Esophagus muscularis mucosa (tissue), 4 donors: ENCODE results near the gene FAM117B. TPM values are rescaled to one million over a fixed set of nuclear protein-coding genes. Genes with fewer than 3 reads are reported as not detected.

Source experiments
- DNase-seq: peaks from one replicate; pipeline ENCODE4 v3.0.0-alpha.2; 2017; ENCODE audit errors: extremely low spot score
- H3K27ac ChIP-seq, 4 donors: fragments of 200-600 bp; sonication (generic); replicated peaks in 1 of 4; 1 replicate in 3 of 4; 2 replicates in 1 of 4; pipeline ENCODE4 v1.5.1; 2016 to 2019; ENCODE audit warnings: mild to moderate bottlenecking in 1 of 4
- H3K27me3 ChIP-seq, 4 donors: fragments of 200-600 bp; sonication (generic); one replicate each; pipeline versions ENCODE4 v1.5.1 to v1.6.0; 2016 to 2019
- H3K36me3 ChIP-seq, 4 donors: fragments of 200-600 bp; sonication (generic); one replicate each; pipeline ENCODE4 v1.5.1; 2016 to 2019
- H3K4me1 ChIP-seq, 4 donors: fragments of 200-600 bp; sonication (generic); one replicate each; pipeline ENCODE4 v1.5.1; 2016 to 2019
- H3K4me3 ChIP-seq, 4 donors: fragments of 200-600 bp; sonication (generic); 1 replicate in 2 of 4; 2 replicates in 2 of 4; pipeline ENCODE4 v1.5.1; 2016 to 2019; ENCODE audit warnings: mild to moderate bottlenecking in 4 of 4, moderate library complexity in 1 of 4
- H3K9me3 ChIP-seq, 4 donors: fragments of 200-600 bp; sonication (generic); 1 replicate in 3 of 4; 2 replicates in 1 of 4; pipeline ENCODE4 v1.5.1; 2016 to 2019
- CTCF ChIP-seq, 3 experiments: fragments of 200-600 bp in 2 of 3; fragments of 450-650 bp in 1 of 3; sonication (generic) in 2 of 3; IDR thresholded peaks; one replicate each; pipeline ENCODE4 v1.5.1; 2017 to 2019; ENCODE audit warnings: antibody characterized with exemption in 3 of 3, mild to moderate bottlenecking in 2 of 3, moderate library complexity in 1 of 3
- EP300 ChIP-seq: sonication (generic); formaldehyde crosslinking; IDR thresholded peaks from one replicate; pipeline ENCODE4 v1.6.1; 2017; ENCODE audit warnings: antibody characterized with exemption
- POLR2A ChIP-seq: fragments of 450-650 bp; IDR thresholded peaks from one replicate; pipeline ENCODE4 v1.6.1; 2017; ENCODE audit warnings: antibody characterized with exemption, moderate library complexity, mild to moderate bottlenecking, low read depth
- POLR2AphosphoS5 ChIP-seq, 2 donors: sonication (generic); formaldehyde crosslinking; IDR thresholded peaks; one replicate each; pipeline ENCODE4 v1.6.1; 2017; ENCODE audit warnings: antibody characterized with exemption in 2 of 2
- WGBS: methylation state at CpG from one replicate; pipeline ENCODE4 v1.1.5; 2018; 5-methylcytosine and 5-hydroxymethylcytosine counted together
- intact Hi-C: fragments of 100-400 bp; cut with DNase I; formaldehyde crosslinking; loops from one replicate; pipeline ENCODE4 v1.15.1; 2023
- total RNA-seq, 4 donors: library from RNA; depleted of rRNA; stranded (reverse); fragments of >200 nt; gene quantifications; one replicate each; pipeline versions ENCODE4 v1.1.0 to v1.2.1, GENCODE V29; 2016

The FAM117B gene
- total RNA-seq, 4 donors from 2014 or later: 2.8 to 5.0 (median 4.2) TPM

DNA sequence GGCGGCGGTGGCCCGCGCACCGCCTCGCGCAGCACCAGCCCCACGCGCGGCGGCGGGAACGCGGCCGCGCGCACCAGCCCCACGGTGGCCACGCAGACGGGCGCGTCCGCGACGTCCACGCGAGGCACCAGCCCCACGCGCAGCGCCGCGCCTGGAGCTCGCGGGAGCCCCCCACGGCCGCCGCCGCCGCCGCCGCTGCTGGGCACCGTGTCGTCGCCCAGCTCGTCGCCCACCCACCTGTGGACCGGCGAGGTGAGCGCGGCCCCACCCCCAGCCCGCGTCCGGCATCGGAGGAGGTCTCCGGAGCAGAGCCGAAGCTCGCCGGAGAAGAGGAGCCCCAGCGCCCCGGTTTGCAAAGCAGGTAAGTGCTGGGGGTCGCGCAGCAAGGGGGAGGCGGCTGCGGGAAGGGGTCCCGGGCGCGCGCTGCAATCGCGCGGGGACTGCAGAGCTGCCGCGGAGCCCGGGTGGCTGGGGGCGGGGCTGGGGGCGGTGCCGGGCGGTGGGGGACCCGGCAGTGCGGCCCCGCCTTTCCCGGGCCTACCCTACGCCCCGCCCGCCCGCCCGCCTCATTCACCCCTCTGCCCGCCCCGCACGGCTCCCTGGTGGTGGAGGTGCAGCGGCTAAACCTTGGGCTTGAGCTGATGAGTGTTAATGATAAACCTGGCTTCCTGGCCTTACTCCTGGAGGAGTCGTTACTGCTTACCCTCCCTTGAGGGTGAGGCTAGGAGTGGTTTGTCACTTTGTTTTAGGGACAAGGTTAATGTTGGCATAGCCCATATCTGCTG lies 851 bp downstream of the FAM117B start:
- Histone ChIP-seq H3K27me3 (no peaks in the 10 kb centered on the region), H3K27ac (peak overlapping the region; percentile 86 to 91 (median 90)), H3K4me1 (peaks cover 17 to 21% (median 20%) of the 10 kb centered on the region in 4 donors), H3K4me3 (peak overlapping the region; percentile 83 to 99 (median 96)), H3K9me3 (no peaks in the 10 kb centered on the region), H3K36me3 (no peaks in the 10 kb centered on the region)
- intact Hi-C loops: no loop called here
- DNase-seq: peak; percentile 92
- TF ChIP-seq EP300 (no peak), POLR2AphosphoS5 (IDR thresholded peaks at IDR 0.05) (peak; percentile 24 to 37), CTCF (IDR thresholded peaks at IDR 0.05) (peak in 1 of 3 experiments; percentile 22)
- WGBS: 0% methylated on average over 7 of the region's 92 CpGs

GRCh38 chr2:202636213-202636513 lies 1.4 kb downstream of the FAM117B start:
- no peak for DNase-seq
- Histone ChIP-seq H3K4me1 (peaks cover 17 to 21% (median 20%) of the 10 kb centered on the region in 4 donors), H3K27ac (peak overlapping the region; percentile 86 to 91 (median 90)), H3K27me3 (no peaks in the 10 kb centered on the region), H3K9me3 (no peaks in the 10 kb centered on the region), H3K36me3 (no peaks in the 10 kb centered on the region), H3K4me3 (peak overlapping the region; percentile 83 to 99 (median 96))
- intact Hi-C loops: no loop called here
- WGBS: 14% methylated on average over 2 of the region's 2 CpGs
- TF ChIP-seq EP300: no peak
- no peak for TF ChIP-seq POLR2A
- no peak for TF ChIP-seq CTCF (IDR thresholded peaks at IDR 0.05)
- TF ChIP-seq POLR2AphosphoS5 (IDR thresholded peaks at IDR 0.05): no peak

- WGBS: 85% methylated on average over 6 of the region's 6 CpGs
- no peak for TF ChIP-seq POLR2A
- no peak for TF ChIP-seq CTCF (IDR thresholded peaks at IDR 0.05)
- TF ChIP-seq POLR2AphosphoS5 (IDR thresholded peaks at IDR 0.05): no peak
- TF ChIP-seq EP300: no peak
- Histone ChIP-seq H3K36me3 (no peaks in the 10 kb centered on the region), H3K4me3 (no peak overlapping the region), H3K27ac (no peak overlapping the region), H3K27me3 (no peaks in the 10 kb centered on the region), H3K4me1 (peaks cover 18 to 21% (median 21%) of the 10 kb centered on the region in 4 donors), H3K9me3 (no peaks in the 10 kb centered on the region)
- intact Hi-C loops: no loop called here
- DNase-seq: no peak
These were observed 4.0 kb downstream of the FAM117B start for GRCh38 chr2:202638721-202639120.

- intact Hi-C loops: no loop called here
- DNase-seq: no peak
- Histone ChIP-seq H3K27me3 (no peaks in the 10 kb centered on the region), H3K9me3 (no peaks in the 10 kb centered on the region), H3K36me3 (no peaks in the 10 kb centered on the region), H3K4me3 (no peak overlapping the region), H3K4me1 (peaks cover 17 to 21% (median 18%) of the 10 kb centered on the region in 4 donors), H3K27ac (no peak overlapping the region)
- TF ChIP-seq EP300: no peak
- no peak for TF ChIP-seq POLR2AphosphoS5 (IDR thresholded peaks at IDR 0.05)
- TF ChIP-seq CTCF (IDR thresholded peaks at IDR 0.05): no peak
- 53% methylated on average over 3 of the region's 3 CpGs for whole genome bisulfite sequencing
These were observed 4.5 kb downstream of the FAM117B start for GRCh38 chr2:202639231-202639630.

DNA sequence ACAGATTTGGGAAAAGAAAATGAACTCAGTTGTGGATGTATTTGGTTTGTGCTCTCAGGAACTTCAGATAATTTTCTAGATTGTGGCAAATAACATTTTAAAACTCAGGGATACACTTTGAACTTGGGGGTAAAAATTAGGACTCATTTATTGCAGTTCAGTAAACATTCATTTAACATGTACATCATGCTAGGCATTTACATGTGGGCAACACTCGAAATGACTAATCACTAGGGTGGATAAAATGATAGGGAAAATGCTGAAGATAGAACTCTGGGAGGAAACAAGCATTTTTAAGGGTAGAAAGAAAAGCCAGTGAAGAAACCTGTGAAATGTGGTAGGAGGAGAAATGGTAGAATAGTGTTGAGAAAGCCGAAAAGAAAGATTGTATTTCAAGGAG lies 7.8 kb downstream of the FAM117B start:
- TF ChIP-seq POLR2A (no peak), CTCF (IDR thresholded peaks at IDR 0.05) (no peak), EP300 (no peak), POLR2AphosphoS5 (IDR thresholded peaks at IDR 0.05) (no peak)
- WGBS: 90% methylated on average over 2 of the region's 2 CpGs
- Histone ChIP-seq H3K27ac (no peak overlapping the region), H3K9me3 (no peaks in the 10 kb centered on the region), H3K36me3 (no peaks in the 10 kb centered on the region), H3K4me1 (peaks cover 10 to 12% (median 10%) of the 10 kb centered on the region in 4 donors), H3K4me3 (no peak overlapping the region), H3K27me3 (no peaks in the 10 kb centered on the region)
- no peak for DNase-seq
- intact Hi-C loops: no loop called here
